Lung (tissue), 12 donors: ENCODE measurements around the gene CYP2D6. TPM values are rescaled to one million over a fixed set of nuclear protein-coding genes. Genes with fewer than 3 reads are reported as not detected.
A peak's percentile ranks its signal among the peaks of the same experiment; 100 is the strongest.

Experiments
- ATAC-seq: fragments of 200-7000 bp; cut with Tn5 transposase; one replicate; pipeline ENCODE4 v1.9.1; 2020; ENCODE audit warnings: moderate number of reproducible peaks; ENCODE audit not compliant: insufficient read depth, low FRiP score
- DNase-seq, 3 donors: peaks; one replicate each; pipeline ENCODE4 v3.0.0-alpha.2; 2013 to 2017
- H3K27ac ChIP-seq, 2 donors: one replicate each; pipeline ENCODE4 v1.5.1; 2013; ENCODE audit warnings: mild to moderate bottlenecking in 2 of 2, moderate library complexity in 2 of 2, control low read depth in 1 of 2, inconsistent platforms in 1 of 2, low read depth in 1 of 2, low read length in 1 of 2
- H3K27me3 ChIP-seq, 3 donors: one replicate each; pipeline ENCODE4 v1.5.1; 2013; ENCODE audit warnings: low read length in 2 of 3; ENCODE audit not compliant: control insufficient read depth in 3 of 3, insufficient read depth in 3 of 3
- H3K36me3 ChIP-seq, 4 donors: one replicate each; pipeline ENCODE4 v1.5.1; 2013; ENCODE audit warnings: low read length in 4 of 4, mild to moderate bottlenecking in 1 of 4, moderate library complexity in 1 of 4; ENCODE audit not compliant: control insufficient read depth in 4 of 4, insufficient read depth in 4 of 4
- H3K4me1 ChIP-seq, 5 donors: one replicate each; pipeline ENCODE4 v1.5.1; 2013; ENCODE audit warnings: low read length in 5 of 5, mild to moderate bottlenecking in 2 of 5, moderate library complexity in 1 of 5; ENCODE audit not compliant: control insufficient read depth in 5 of 5, insufficient read depth in 5 of 5
- H3K4me3 ChIP-seq: one replicate; pipeline ENCODE4 v1.5.1; 2013; ENCODE audit warnings: mild to moderate bottlenecking, control low read depth, moderate library complexity
- H3K9ac ChIP-seq, 2 donors: one replicate each; pipeline ENCODE4 v1.5.1; 2013; ENCODE audit warnings: low read length in 2 of 2, control low read depth in 1 of 2; ENCODE audit not compliant: insufficient read depth in 1 of 2
- H3K9me3 ChIP-seq, 4 donors: one replicate each; pipeline ENCODE4 v1.5.1; 2013; ENCODE audit warnings: low read length in 3 of 4, mild to moderate bottlenecking in 1 of 4, moderate library complexity in 1 of 4; ENCODE audit not compliant: control insufficient read depth in 4 of 4, insufficient read depth in 3 of 4
- WGBS, 2 donors: extraction: QIAGEN DNeasy Blood & Tissue Kit; methylation state at CpG; one replicate each; pipeline ENCODE4 v1.1.7; 2013; 5-methylcytosine and 5-hydroxymethylcytosine counted together
- polyA plus RNA-seq, 2 donors: library from polyadenylated mRNA; stranded (reverse); fragments of 200-250 nt; gene quantifications; one replicate each; pipeline ENCODE4 v1.2.1, GENCODE V29; 2013
- total RNA-seq, 2 donors: library from RNA; depleted of rRNA in 1 of 2; stranded (reverse); fragments of >200 nt in 1 of 2; gene quantifications; one replicate each; pipeline ENCODE4 v1.2.1, GENCODE V29; 2014 to 2021
- TF ChIP-seq, protein P1 (sequence below): IDR thresholded peaks from 2 replicates; pipeline ENCODE4 v1.5.1; 2012; ENCODE audit warnings: mild to moderate bottlenecking; ENCODE audit errors: control extremely low read depth, extremely low read depth
- donor health status: control.
- donor health status: control.
- donor health status: Bipolar disorder and iron deficiency.
- donor health status: healthy.
- donor health status: DM: yes; HTN: yes; CAD: no.

The CYP2D6 gene
- total and polyA plus RNA-seq, 4 donors: 0.80 to 1.3 (median 1.1) TPM

GRCh38 chr22:42176255-42176915, 45.8 kb upstream of the CYP2D6 start:
- H3K4me1 ChIP-seq: peaks cover 0 to 21% (median 11%) of the 10 kb centered on the region in 5 donors
- 74 to 83% methylated on average over 10 of the region's 10 CpGs for WGBS, 2 donors
- no peak overlapping the region for H3K27ac ChIP-seq
- no peak for ATAC-seq
- TF ChIP-seq, protein P1, sequence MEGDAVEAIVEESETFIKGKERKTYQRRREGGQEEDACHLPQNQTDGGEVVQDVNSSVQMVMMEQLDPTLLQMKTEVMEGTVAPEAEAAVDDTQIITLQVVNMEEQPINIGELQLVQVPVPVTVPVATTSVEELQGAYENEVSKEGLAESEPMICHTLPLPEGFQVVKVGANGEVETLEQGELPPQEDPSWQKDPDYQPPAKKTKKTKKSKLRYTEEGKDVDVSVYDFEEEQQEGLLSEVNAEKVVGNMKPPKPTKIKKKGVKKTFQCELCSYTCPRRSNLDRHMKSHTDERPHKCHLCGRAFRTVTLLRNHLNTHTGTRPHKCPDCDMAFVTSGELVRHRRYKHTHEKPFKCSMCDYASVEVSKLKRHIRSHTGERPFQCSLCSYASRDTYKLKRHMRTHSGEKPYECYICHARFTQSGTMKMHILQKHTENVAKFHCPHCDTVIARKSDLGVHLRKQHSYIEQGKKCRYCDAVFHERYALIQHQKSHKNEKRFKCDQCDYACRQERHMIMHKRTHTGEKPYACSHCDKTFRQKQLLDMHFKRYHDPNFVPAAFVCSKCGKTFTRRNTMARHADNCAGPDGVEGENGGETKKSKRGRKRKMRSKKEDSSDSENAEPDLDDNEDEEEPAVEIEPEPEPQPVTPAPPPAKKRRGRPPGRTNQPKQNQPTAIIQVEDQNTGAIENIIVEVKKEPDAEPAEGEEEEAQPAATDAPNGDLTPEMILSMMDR: no peak
- H3K27me3 ChIP-seq: no peaks in the 10 kb centered on the region
- peak in 2 of 3 donors; percentile 51 to 74 for DNase-seq
- H3K4me3 ChIP-seq: no peak overlapping the region
- peaks cover 0 to 5% (median 3%) of the 10 kb centered on the region in 4 donors for H3K36me3 ChIP-seq
- H3K9ac ChIP-seq: no peak overlapping the region
- no peaks in the 10 kb centered on the region for H3K9me3 ChIP-seq

- ATAC-seq (no peak), DNase-seq (peak in 1 of 3 donors; percentile 14)
- Histone ChIP-seq H3K9ac (no peak overlapping the region), H3K36me3 (peaks cover 3 to 6% (median 4%) of the 10 kb centered on the region in 4 donors), H3K4me3 (no peak overlapping the region), H3K27ac (no peak overlapping the region), H3K27me3 (no peaks in the 10 kb centered on the region), H3K4me1 (peaks cover 0 to 13% (median 9%) of the 10 kb centered on the region in 5 donors), H3K9me3 (no peaks in the 10 kb centered on the region)
- TF ChIP-seq, protein P1: no peak
- 65 to 71% methylated on average over 4 of the region's 4 CpGs for WGBS, 2 donors
Observed at GRCh38 chr22:42174062-42174461, 43.5 kb upstream of the CYP2D6 start.

DNA sequence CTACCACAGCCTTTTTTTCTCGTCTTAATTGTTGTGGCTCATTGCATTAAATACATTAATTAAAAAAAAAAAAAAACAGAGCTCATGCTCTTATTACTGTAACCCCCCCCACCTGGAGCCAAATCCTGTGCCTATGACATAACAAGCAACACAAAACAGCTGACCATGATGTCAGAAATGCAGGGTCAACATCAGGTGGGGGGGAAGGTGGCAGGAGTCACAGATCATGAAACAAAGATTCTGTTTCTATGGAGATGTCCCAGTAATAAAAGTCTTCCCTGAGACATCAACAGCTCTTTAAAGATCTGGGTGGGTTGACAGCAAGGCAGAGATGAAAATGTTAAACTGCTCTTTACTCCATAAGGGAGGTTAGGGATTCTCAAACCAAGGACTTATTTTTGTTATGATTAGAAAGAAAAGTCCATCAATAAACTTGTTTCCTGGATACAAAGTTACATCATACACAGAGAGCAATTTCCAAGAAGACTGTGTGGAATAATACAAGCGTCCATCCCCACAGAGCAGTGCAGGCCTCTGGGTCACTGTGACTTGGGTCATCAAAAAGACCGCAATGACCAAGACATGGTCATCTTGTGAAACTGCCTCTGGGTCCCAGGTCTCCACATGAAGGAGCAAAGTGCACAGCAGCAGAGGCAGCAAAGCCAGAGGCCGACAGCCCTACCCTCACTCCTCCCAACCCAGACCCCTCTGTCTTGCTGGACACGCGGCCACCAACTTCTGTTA, 42.7 kb upstream of the CYP2D6 start:
- H3K4me1 ChIP-seq: peaks cover 0 to 12% (median 9%) of the 10 kb centered on the region in 5 donors
- peaks cover 0 to 6% (median 5%) of the 10 kb centered on the region in 4 donors for H3K36me3 ChIP-seq
- WGBS, 2 donors: 88 to 94% methylated on average over 6 of the region's 6 CpGs
- H3K4me3 ChIP-seq: no peak overlapping the region
- no peak overlapping the region for H3K9ac ChIP-seq
- no peaks in the 10 kb centered on the region for H3K27me3 ChIP-seq
- H3K9me3 ChIP-seq: no peaks in the 10 kb centered on the region
- TF ChIP-seq, protein P1: no peak
- H3K27ac ChIP-seq: no peak overlapping the region
- DNase-seq (peak in 1 of 3 donors; percentile 29), ATAC-seq (no peak)
